DMS153 (cell line): ENCODE data around the gene CDKN1A.
"Not testable (repeated sequence)": the region's sequence is repeated elsewhere in the genome, so short reads cannot be mapped to it uniquely, and the experiment has no call there.

Experiments used
- DNase-seq: peaks from one replicate; lab custom pipeline; 2025; lab: John Stamatoyannopoulos, UW

CDKN1A gene

DNA sequence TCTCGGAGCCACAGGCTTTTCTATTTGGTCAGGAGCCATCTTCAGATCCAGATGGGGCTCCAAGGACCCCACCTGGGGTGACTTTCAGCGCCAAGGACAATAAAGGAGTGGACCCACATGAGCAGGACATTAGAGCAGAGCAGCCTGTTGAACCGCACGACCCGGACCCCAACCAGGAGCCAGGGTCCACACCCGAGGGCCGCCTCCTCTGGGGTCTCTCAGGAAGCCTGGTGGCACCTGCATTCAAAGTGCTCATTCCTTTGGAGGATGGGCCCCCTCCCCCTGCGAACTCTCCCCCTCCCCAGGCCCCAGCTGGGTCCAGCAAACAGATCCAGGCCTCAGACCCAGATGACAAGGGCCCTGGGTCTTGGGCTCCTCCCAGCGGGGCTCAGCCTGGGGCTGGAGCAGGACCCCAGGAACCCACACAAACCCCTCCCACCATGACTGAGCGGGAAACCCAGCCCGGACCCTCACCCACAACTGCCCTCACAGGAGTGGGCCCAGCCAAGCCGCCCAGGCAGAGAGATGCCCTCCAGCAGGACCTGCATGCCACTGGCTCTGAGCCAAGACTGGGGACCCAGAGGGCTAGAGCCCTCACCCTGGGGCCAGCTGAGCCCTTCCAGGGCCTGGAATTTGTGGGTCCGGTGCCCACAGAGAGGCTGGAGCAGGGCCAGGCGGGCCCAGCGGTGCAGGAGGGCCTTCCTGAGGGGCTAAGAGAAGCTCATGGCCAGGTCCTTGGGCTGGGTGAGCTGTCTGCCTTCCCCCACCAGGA lies 43.0 kb downstream of the CDKN1A start:
- no peak for DNase-seq

DNA sequence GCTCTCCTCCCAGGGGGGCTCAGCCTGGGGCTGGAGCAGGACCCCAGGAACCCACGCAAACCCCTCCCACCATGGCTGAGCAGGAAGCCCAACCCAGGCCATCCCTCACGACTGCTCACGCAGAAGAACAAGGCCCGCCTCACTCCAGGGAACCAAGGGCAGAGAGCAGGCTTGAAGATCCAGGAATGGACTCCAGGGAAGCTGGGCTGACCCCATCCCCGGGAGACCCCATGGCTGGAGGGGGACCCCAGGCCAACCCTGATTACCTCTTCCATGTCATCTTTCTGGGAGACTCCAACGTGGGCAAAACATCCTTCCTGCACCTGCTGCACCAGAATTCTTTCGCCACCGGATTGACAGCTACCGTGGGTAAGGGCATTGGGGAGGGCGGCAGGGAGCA lies 43.9 kb downstream of the CDKN1A start:
- no peak for DNase-seq

DNA sequence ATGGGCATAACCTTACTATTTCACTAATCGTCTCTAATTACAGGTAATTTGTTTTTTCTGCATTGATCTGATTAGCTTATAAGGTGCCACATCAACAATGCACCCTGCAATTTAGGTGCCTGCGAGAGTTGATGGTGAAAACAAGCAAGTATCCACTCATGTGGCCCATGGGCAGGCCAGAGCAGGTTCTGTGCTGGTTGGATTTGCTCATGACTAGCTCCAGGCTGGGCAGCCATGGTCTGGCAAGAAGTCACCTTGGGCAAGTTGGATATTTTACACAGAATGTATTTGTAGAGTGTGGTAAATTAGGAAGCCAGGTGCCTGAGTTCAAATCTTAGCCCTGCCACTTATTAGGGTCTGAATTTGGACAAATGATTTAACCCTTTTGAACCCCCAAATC lies 44.4 kb downstream of the CDKN1A start:
- no peak for DNase-seq

DNA sequence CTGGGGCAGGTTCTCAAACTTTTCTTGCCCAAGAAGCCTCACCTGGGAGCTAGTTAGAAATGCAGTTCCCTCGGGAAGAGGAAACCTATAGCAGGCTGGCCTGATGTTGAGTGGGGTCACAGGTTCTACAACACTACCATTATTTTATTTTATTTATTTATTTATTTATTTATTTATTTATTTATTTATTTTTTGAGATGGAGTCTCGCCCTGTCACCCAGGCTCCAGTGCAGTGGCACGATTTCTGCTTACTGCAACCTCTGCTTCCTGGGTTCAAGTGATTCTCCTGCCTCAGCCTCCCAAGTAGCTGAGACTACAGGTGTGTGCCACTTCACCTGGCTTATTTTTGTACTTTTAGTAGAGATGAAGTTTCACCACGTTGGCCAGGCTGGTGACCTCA lies 45.5 kb downstream of the CDKN1A start:
- DNase-seq, result not testable (repeated sequence)

DNA sequence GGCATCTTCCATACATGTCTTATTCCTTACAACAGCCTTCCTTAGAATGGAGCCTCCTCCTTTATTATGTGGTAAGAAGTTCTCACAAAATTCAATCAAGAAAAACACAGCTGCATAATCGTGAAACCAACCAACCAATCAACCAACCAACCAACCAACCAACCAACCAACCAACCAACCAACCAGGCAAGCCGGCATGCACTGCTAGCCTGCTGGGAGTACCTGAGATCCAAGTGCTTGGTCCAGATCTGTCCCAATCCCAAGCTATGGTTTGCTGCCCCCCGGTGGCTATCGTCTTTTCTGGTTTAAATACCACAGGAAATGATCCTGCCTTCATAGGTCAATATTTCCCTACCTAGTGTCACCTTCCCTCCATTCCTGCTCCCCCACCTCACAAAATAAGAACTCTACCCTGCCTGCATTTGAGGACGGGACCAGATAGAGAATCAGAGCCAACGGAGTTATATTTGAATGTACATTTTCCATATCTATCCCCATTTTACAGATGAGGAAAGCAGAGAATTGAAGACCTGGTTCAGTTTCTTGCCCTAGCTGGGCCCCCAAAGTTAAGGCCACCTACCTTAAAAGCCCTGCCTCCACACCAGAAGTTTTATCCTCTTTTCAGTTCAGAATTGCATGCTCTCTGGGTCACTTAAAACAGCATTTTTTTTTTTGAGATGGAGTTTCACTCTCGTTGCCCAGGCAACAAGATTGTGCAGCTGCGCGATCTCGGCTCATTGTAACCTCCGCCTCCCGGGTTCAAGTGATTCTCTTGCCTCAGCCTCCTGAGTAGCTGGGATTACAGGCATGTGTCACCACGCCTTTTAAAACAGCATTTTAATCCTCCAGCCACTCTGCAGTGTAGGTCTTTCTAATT lies 46.2 kb downstream of the CDKN1A start:
- no peak for DNase-seq

DNA sequence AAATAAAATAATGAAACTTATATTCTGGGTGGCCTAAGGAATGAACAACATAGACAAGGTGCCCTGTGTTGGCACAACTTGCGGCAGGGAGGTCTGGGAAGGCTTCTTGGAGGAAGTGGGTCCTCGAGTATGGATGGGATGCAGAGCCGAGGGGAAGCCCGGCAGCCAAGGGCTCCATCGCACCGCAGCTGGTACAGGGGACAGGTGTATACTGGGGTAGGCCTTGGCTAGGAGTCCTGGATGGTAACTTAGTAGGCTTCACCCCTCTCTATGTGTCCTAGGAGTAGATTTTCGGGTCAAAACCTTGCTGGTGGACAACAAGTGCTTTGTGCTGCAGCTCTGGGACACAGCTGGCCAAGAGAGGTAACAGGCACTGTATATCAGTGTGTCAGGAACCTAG lies 47.1 kb downstream of the CDKN1A start:
- DNase-seq, result no peak

DNA sequence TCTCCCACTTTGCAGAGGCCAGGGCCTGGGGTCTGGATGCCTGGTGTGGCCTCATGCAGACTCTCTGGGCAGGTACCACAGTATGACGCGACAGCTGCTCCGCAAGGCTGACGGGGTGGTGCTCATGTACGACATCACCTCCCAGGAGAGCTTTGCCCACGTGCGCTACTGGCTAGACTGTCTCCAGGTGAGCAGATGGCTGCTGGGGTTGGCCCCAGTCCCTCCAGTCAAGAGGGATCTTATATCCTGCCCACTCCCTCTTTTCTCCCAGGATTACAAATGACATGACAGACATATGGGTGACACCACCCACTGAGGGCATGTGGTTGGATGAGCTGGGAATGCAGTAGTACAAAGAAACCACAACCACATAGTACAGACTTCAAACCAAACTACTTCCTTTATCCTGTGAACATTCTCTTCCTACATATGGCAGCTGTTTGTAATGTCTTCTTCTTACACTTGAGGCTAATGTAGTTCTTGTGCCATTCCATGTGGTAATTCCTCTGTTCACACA lies 49.0 kb downstream of the CDKN1A start:
- DNase-seq, result no peak

DNA sequence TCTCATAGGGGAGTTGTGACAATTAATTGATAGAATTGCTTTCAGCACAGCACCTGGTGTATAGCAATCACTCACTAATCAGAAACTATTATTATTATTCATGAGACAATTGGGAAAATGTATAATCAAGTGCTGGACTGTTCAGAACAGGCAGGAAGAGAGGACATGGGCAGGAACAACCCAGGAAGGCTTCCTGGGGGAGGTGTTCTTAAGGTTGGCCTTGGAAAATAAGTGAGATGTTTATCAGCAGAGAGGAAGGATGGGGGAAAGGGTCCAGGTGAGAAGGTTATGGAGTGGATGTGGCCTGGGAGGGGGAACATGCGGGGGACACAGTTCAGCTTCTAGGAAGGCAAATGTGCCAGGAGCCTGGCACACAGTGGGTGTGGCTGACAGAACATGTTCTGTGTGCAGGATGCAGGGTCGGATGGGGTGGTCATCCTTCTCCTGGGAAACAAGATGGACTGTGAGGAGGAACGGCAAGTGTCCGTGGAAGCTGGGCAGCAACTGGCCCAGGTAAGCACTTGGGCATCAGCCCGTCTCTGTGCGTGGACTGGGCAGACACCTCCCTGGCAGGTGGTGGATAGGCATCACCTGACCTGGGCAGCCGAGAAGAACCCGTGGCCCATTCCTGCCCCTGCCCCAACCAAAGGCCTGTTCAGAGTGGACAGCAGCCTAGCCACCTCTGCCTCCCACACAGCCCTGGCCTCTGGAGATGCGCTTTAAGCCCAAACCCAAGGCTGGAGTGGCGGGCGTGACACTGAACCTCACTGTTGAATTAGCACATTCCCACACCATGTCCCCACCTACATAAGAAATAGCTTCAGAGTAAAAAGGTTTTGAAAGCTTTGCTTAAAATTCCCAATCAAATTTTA lies 50.0 kb downstream of the CDKN1A start:
- DNase-seq, result no peak

DNA sequence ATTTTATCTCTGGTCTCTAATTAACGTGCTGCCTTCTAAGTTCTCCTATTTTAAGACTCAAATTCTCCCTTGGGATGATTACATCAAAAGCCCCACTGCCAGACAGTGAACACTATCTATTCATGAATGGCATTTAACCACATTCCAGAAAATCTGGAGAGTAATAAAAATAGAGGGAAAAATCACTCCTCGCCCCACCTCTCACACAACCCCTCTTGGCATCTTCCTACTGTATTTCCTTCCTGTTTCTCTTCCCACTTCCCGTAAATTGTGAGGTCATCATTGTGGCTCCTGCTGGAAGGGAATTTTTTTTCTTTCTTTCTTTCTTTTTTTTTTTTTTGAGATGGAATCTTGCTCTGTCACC lies 50.6 kb downstream of the CDKN1A start:
- no peak for DNase-seq

DNA sequence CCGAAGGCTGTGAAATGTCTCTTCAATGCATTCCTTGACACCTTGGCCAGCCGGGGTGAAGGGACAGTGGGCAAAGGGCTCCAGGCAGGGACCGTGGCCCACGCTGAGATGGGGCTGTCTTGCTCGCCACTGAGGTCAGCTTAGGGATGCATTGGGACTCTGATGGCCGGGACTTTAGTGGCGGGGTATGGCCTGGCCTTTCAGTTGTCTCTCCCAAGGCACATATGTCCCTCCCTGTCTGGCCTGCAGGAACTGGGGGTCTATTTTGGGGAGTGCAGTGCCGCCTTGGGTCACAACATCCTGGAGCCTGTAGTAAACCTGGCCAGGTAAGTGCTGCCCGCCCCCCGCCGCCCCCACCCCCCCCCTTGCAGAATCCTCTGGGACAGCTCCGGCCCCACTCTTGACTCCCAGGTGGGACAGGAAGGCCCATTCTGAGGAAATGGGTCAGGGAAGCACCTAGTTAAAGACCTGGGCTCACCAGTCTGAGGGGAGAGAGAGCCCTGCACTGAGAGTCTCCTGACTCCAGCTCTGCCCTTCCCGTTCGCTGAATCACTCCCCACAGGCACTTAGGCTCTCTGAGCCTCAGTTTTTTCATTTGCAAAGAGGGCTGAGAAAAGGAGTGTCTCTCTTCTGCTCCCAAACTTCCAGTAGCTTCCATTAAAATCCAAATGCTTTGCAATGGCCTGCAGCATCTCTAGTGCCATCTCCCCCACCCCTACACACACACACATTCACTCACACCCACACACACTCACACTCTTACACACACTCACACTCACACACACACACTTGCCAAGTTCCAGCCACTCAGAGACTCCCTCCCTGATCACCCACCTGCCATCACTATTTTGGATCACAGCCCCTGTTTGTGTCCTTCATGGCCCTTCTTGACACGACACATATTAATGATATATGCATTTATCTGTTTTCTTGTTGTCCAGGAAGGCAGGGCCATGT lies 52.2 kb downstream of the CDKN1A start:
- no peak for DNase-seq

DNA sequence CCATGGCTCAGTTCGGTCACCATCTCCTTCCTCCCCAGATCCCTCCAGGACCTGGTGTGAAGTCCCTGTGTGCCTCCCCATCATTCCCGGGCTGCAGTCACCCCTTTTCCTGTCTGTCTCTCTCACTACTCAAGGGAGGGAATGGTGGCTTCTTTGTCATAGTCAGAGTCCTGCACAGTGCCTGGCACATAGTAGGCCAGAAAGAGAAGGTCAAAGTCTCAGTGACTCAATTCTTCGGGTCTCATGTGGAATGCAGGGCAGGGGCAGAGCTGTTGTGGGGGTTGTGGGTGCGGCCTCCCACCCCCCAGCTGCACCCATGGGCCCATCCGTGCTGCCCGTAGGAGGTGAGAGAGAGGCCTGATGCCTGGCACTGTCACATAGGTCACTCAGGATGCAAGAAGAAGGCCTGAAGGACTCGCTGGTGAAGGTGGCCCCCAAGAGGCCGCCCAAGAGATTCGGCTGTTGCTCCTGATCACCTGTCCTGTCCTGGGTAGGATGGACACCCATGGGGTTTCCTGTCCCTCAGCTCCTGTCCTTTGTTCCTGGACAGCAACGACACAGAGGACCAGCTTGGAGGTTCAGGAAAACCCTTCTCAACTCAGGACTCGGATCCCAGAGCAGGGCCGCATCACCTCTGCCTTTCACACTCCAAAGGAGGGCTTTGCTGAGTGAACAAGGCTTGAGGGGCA lies 53.3 kb downstream of the CDKN1A start:
- no peak for DNase-seq

DNA sequence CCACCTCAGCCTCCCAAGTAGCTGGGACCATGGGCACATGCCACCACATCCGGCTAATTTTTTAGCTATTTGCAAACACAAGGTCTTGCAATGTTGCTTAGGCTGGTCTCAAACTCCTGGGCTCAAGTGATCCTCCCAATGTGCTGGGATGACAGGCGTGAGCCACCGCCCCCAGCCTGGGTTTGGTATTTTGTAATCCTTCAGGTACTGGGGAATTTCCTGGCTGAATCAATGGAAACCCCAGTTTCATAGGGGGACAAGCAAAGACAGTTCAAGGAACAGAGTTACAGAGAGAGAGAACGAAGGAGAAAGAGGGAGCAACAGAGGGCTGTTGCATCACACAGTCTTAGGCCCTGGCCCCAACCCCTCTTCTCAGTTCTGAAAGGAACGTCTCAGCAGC lies 54.8 kb downstream of the CDKN1A start:
- DNase-seq, result no peak

DNA sequence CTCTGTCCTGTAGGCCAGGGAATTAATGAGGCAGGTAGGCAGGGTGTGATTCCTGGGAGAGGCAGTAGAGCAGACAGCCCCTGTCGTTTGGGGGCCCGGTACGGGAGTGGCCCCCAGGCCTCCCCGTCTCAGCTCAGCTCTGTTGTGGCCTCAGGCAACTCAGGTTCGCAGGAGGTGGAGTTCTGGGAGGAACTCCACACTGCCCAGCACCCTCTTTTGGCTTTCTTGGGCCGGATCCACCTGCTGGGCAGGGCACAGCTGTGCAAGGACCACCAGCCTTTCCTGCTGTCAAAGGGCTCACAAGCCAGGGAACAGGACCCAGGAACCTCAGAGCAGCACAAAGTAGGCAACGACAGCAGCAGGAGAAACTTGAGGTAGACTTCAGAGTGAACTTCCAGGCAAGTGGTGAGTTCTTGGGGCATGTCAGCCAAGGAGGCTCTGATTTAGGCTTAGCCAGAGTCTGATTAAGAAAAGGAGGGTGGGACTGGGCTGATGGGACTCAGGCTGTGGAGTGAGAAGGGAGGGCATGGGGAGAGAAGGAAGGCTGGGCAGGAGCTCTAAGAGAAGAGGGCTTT lies 56.1 kb downstream of the CDKN1A start:
- DNase-seq, result no peak

DNA sequence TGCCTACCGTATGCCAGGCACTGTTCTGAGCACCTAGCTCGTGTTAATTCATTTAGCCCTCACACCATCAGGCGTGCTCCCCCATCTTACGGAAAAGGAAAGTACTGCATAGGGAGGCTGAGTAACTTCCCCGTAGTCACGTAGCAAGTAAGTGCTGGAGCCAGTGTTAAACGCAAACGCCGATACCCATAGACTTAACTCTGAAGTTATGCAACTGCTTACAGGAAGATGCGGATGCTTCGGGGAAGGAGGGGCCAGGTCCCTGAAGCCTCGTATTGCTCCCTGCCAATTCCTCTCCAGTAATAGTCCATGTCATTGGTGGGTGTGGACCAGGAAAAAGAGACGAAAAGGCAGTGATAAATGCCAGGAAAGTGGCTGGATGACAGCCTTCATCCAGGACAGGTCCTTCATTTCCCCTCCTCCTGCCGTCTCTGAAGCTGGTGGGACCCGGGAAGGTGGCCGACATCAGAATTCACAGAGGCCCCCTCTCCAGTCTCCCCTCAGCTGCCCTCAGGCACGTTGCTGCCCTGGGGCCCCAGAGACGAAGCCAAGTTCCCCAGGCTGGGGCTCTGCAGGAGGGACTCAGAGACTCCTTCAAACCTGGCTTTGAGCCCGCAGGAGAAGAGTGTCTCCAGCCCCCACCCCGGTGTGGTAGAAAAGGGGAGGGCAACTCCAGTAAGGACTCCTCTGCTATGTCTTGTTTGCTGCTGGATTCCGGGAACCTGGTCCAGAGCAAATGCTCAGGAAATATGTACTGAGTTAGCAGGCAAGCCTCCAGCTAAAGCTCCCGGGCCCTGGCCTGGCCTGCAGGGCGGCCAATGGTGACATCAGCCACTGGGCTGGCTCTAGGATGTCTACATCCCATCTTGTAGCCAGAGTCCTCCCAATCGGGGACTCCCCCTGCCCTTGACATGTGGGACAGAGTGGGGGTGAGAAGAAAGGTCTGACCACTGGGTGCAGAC lies 56.9 kb downstream of the CDKN1A start:
- no peak for DNase-seq
